ENCODE data around the gene PRR18. TPM values are rescaled to one million over a fixed set of nuclear protein-coding genes. Genes with fewer than 3 reads are reported as not detected.
A peak's percentile ranks its signal among the peaks of the same experiment; 100 is the strongest.

Gene PRR18, protein sequence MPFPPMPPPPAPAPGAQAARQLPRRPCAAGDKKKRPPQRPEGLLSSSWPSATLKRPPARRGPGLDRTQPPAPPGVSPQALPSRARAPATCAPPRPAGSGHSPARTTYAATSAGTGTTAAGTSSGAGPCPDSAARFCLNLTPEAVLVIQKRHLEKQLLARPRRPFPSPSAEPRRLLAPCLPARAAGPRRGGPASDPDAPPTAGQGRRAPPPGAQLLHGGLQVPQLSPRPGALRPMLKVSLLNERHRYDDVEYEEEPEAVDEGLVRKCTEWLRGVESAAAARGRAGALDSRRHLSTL
- 0.80 and 1.5 TPM in 2 replicates for total RNA-seq (ENCODE audit: low replicate concordance)
- long read RNA-seq, partial matches to known transcripts, result 0 of 1 reads
- long read RNA-seq, other reads (novel, unspliced or antisense), result 0 of 1 reads

DNA sequence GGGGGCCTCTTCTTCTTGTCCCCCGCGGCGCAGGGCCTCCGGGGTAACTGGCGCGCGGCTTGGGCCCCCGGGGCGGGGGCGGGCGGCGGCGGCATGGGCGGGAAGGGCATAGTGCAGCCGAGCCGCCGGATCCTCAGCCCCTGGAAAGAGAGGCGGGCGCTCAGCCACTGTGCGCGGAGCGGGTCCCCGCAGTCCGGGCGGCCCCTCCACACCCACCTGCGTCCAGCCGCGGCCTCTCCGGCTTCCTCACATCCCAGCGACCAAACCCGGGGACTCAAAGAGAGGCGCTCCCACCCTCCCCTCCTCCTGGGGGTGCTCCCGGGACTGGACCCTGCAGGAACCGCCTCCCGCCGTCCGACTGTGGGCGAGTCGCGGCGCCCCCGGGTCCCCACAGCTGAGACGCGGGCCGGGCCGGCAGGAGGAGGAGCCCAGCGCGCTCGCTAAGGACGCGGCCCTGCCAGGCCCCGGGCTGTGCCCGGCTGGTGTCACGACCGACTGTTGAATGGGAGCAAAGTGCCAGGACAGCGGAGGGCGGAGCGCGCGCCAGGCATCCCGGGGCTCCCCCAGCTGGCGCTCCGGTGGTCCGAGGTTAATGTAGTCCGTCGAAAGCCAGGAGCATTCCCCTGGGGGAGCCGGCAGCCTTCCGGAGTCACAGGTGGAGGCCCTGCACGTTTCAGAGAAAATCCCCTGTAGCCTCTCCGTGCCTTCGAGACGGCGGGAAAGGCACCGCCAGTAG lies at the start of gene PRR18:
TSS of gene PRR18 (minus strand) at position 360 of the 736 bp plus-strand sequence. CDS start at position 110, 250 bp downstream.
- peaks cover 8% of the 10 kb centered on the region for H3K4me1 Mint-ChIP-seq (ENCODE audit: unreplicated experiment)
- H3K9me3 Mint-ChIP-seq, result no peaks in the 10 kb centered on the region
- TF ChIP-seq, protein P1, sequence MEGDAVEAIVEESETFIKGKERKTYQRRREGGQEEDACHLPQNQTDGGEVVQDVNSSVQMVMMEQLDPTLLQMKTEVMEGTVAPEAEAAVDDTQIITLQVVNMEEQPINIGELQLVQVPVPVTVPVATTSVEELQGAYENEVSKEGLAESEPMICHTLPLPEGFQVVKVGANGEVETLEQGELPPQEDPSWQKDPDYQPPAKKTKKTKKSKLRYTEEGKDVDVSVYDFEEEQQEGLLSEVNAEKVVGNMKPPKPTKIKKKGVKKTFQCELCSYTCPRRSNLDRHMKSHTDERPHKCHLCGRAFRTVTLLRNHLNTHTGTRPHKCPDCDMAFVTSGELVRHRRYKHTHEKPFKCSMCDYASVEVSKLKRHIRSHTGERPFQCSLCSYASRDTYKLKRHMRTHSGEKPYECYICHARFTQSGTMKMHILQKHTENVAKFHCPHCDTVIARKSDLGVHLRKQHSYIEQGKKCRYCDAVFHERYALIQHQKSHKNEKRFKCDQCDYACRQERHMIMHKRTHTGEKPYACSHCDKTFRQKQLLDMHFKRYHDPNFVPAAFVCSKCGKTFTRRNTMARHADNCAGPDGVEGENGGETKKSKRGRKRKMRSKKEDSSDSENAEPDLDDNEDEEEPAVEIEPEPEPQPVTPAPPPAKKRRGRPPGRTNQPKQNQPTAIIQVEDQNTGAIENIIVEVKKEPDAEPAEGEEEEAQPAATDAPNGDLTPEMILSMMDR (conservative IDR thresholded peaks at IDR 0.05), result no peak
- H3K36me3 Mint-ChIP-seq, result no peaks in the 10 kb centered on the region
- H3K27ac Mint-ChIP-seq, result no peak within 1 kb of the TSS
- DNase-seq (ENCODE audit: extremely low spot score, unreplicated experiment), result no peak
- peak within 1 kb of the TSS; percentile 65 for H3K4me3 Mint-ChIP-seq
- peaks cover 72% of the 10 kb centered on the region for H3K27me3 Mint-ChIP-seq

DNA sequence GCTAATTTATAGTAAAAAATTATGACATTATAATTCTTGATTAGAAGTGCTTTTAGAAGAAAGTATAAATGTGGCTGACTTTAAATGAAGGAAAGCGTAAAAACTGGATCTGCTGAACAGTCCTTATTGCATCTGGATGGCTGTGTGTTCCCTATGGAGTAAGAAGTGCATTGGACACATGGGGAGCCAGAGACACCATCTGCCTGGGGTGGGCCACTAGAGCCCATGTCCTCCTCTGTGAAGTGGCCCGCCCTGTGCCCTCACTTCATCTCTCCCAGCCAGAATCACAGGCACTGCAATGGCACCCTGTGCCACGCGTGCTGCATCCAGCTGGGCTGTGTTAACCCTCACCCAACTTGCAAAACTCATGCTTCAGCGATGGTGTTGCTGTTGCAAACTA lies 47.4 kb upstream of the PRR18 start:
- Mint-ChIP-seq H3K27ac (no peak overlapping the region), H3K4me1 (ENCODE audit: unreplicated experiment) (no peaks in the 10 kb centered on the region), H3K27me3 (peaks cover 29% of the 10 kb centered on the region), H3K9me3 (peaks cover 8% of the 10 kb centered on the region), H3K36me3 (no peaks in the 10 kb centered on the region), H3K4me3 (no peak overlapping the region)
- no peak for DNase-seq (ENCODE audit: extremely low spot score, unreplicated experiment)
- TF ChIP-seq, protein P1 (conservative IDR thresholded peaks at IDR 0.05), result no peak

DNA sequence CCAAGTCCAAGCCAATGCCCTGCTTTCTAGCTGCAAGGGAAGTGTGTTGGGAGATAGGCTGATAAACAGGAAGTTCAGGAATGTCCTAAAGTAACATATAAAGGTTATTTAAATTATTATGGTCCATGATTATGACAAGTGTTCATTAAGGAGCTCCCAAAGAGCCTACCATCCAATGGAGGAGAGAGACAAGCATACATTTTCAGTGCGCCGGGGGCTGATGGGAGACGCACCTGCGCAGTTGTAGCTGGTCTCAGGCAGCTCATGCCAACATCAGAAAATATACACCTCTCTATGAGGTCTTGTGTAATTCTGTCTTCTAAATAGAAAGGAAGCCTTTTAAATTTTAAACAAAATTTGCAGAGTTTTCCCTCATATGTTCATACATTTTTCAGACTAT lies 46.8 kb upstream of the PRR18 start:
- H3K4me3 Mint-ChIP-seq, result no peak overlapping the region
- no peaks in the 10 kb centered on the region for H3K4me1 Mint-ChIP-seq (ENCODE audit: unreplicated experiment)
- TF ChIP-seq, protein P1 (conservative IDR thresholded peaks at IDR 0.05), result no peak
- DNase-seq (ENCODE audit: extremely low spot score, unreplicated experiment), result no peak
- H3K27me3 Mint-ChIP-seq, result peaks cover 29% of the 10 kb centered on the region
- no peak overlapping the region for H3K27ac Mint-ChIP-seq
- no peaks in the 10 kb centered on the region for H3K36me3 Mint-ChIP-seq
- peaks cover 10% of the 10 kb centered on the region for H3K9me3 Mint-ChIP-seq

DNA sequence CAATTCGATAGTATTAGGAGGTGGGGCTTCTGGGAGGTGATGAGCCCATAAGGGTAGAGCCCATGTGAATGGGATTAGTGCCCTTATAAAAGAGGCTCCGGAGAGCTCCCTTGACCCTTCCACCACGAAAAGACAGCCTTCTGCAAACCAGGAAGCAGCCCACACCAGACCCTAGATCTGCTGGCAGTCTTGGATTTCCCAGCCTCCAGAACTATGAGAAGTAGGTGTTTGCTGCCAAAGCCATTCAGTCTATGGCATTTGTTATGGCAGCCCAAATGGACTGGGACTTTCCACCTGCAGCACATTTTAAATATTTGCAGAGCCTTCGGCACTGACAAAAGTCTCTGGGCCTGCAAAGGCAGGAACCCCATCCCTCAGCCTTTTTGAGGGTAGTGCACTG lies 46.0 kb upstream of the PRR18 start:
- TF ChIP-seq, protein P1 (conservative IDR thresholded peaks at IDR 0.05), result no peak
- Mint-ChIP-seq H3K27ac (no peak overlapping the region), H3K36me3 (no peaks in the 10 kb centered on the region), H3K4me1 (ENCODE audit: unreplicated experiment) (no peaks in the 10 kb centered on the region), H3K27me3 (peaks cover 21% of the 10 kb centered on the region), H3K4me3 (no peak overlapping the region), H3K9me3 (peaks cover 14% of the 10 kb centered on the region)
- no peak for DNase-seq (ENCODE audit: extremely low spot score, unreplicated experiment)

DNA sequence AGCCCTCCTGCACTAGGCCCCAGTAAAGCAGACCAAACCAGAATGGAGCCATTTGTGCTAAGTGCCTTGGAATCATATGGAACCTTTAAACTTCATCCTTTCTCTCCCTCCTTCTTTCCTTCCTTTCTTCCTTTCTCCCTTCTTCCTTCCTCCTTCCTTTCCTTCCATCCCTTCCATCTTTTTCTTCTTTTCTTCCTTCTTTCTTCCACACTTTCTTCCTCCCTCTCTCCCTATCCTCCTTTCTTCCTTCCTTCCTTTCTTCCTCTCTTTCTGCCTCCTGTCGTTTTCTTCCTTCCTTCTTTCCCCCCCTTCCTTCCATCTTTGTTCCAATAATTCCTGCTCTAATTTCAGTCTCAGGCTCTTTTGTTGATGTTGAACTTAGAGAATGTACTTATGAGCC lies 45.3 kb upstream of the PRR18 start:
- TF ChIP-seq, protein P1 (conservative IDR thresholded peaks at IDR 0.05), result no peak
- H3K4me1 Mint-ChIP-seq (ENCODE audit: unreplicated experiment), result no peaks in the 10 kb centered on the region
- no peak overlapping the region for H3K27ac Mint-ChIP-seq
- no peaks in the 10 kb centered on the region for H3K36me3 Mint-ChIP-seq
- no peak for DNase-seq (ENCODE audit: extremely low spot score, unreplicated experiment)
- H3K27me3 Mint-ChIP-seq, result peaks cover 18% of the 10 kb centered on the region
- no peak overlapping the region for H3K4me3 Mint-ChIP-seq
- H3K9me3 Mint-ChIP-seq, result peaks cover 14% of the 10 kb centered on the region
